Spinal cord (tissue), 10 donors: Measurements from ENCODE around the gene ADAT2. TPM values are rescaled to one million over a fixed set of nuclear protein-coding genes. Genes with fewer than 3 reads are reported as not detected.
"Not testable (repeated sequence)": the region's sequence is repeated elsewhere in the genome, so short reads cannot be mapped to it uniquely, and the experiment has no call there.

Source experiments
- DNase-seq, 6 donors: peaks; one replicate each; pipeline versions ENCODE4 v3.0.0 to v3.0.0-alpha.2; 2013 to 2015; ENCODE audit warnings: low spot score in 6 of 6, low read depth in 4 of 6
- H3K27ac ChIP-seq: one replicate; pipeline ENCODE4 v1.5.1; 2013; ENCODE audit warnings: low read depth, low read length, control low read depth
- H3K27me3 ChIP-seq: one replicate; pipeline ENCODE4 v1.6.1; 2013; ENCODE audit warnings: low read length; ENCODE audit not compliant: control insufficient read depth, insufficient read depth
- H3K36me3 ChIP-seq: one replicate; pipeline ENCODE4 v1.6.1; 2013; ENCODE audit warnings: low read length; ENCODE audit not compliant: control insufficient read depth, insufficient read depth
- H3K4me1 ChIP-seq: one replicate; pipeline ENCODE4 v1.6.1; 2013; ENCODE audit warnings: low read length; ENCODE audit not compliant: control insufficient read depth, insufficient read depth
- H3K4me3 ChIP-seq: one replicate; pipeline ENCODE4 v1.5.1; 2013; ENCODE audit warnings: low read depth, low read length, control low read depth
- H3K9me3 ChIP-seq: one replicate; pipeline ENCODE4 v1.6.1; 2013; ENCODE audit warnings: low read length; ENCODE audit not compliant: control insufficient read depth, insufficient read depth
- WGBS: methylation state at CpG from one replicate; pipeline ENCODE4 v1.1.5; 2013; ENCODE audit warnings: missing lambda C conversion rate; ENCODE audit not compliant: insufficient coverage; 5-methylcytosine and 5-hydroxymethylcytosine counted together
- polyA plus RNA-seq, 2 donors: library from polyadenylated mRNA; unstranded; fragments of 120-200 nt; gene quantifications; one replicate each; pipeline ENCODE4 v1.2.1, GENCODE V29; 2013; ENCODE audit not compliant: insufficient read length in 2 of 2
- total RNA-seq, 2 donors: library from RNA; depleted of rRNA in 1 of 2; stranded (reverse); fragments of 120-200 nt in 1 of 2; fragments of >200 nt in 1 of 2; gene quantifications; one replicate each; pipeline versions ENCODE4 v1.2.3 to v1.2.4, GENCODE V29; 2013 to 2014
- donor health status: healthy.

ADAT2 gene
- total and polyA plus RNA-seq, 4 donors = 4.6 to 7.1 (median 5.5) TPM

DNA sequence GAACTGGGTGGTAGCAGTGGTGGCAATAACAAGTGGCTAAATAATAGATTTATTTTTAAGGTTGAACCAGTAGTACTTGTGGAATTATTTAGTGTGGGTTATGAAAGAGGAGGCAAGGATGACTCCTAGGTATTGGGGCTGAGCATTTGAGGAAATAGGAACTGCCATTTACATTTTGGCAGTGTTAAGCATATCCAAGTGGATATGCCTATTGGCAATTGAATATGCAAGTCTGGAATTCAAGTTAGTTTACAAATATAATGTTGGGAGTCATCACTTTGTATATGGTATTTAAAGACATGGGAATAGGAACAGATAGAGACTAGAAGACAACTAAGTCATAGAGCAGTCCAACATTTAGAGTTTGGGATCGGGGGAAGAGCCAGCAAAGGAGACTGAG, 26.1 kb upstream of the ADAT2 start:
- 75% methylated on average over 1 of the region's 1 CpG for WGBS
- H3K36me3 ChIP-seq = peaks cover 19% of the 10 kb centered on the region
- H3K4me1 ChIP-seq = no peaks in the 10 kb centered on the region
- DNase-seq = no peak
- H3K9me3 ChIP-seq = no peaks in the 10 kb centered on the region
- no peak overlapping the region for H3K27ac ChIP-seq
- H3K27me3 ChIP-seq = no peaks in the 10 kb centered on the region
- H3K4me3 ChIP-seq = no peak overlapping the region

DNA sequence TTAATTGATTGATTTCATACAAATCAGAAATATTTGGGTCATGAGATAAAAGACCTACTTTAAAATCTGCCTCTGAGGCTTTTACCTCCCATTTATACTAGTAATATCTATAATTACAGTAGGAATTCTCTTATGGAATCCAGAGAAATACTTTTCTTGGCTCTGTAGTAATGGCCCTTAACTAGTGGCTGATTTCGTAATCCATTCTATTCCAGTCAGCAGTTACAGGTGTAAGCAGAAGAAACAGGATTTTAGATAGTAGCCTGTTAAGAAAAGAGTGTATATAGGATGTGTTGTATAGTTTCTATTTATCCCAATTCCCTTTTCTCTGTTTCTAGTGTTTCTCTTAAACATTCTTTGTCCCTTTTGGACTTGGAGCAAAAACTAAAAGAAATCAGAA, 21.3 kb upstream of the ADAT2 start:
- Histone ChIP-seq H3K27me3 (no peaks in the 10 kb centered on the region), H3K27ac (no peak overlapping the region), H3K9me3 (no peaks in the 10 kb centered on the region), H3K36me3 (peaks cover 15% of the 10 kb centered on the region), H3K4me3 (no peak overlapping the region), H3K4me1 (no peaks in the 10 kb centered on the region)
- WGBS = no CpG with 5 or more reads among the region's 1 CpG
- DNase-seq = no peak

DNA sequence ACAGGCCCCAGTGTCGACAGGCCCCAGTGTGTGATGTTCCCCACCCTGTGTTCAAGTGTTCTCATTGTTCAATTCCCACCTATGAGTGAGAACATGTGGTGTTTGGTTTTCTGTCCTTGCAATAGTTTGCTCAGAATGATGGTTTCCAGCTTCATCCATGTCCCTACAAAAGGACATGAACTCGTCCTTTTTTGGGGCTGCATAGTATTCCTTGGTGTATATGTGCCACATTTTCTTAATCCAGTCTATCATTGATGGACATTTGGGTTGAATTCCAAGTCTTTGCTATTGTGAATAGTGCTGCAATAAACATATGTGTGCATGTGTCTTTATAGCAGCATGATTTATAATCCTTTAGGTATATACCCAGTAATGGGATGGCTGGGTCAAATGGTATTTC, 18.3 kb upstream of the ADAT2 start:
- H3K36me3 ChIP-seq, H3K4me1 ChIP-seq, DNase-seq, H3K27me3 ChIP-seq, H3K27ac ChIP-seq, H3K9me3 ChIP-seq, H3K4me3 ChIP-seq: not testable (repeated sequence)
- WGBS = no CpG with 5 or more reads among the region's 2 CpGs

DNA sequence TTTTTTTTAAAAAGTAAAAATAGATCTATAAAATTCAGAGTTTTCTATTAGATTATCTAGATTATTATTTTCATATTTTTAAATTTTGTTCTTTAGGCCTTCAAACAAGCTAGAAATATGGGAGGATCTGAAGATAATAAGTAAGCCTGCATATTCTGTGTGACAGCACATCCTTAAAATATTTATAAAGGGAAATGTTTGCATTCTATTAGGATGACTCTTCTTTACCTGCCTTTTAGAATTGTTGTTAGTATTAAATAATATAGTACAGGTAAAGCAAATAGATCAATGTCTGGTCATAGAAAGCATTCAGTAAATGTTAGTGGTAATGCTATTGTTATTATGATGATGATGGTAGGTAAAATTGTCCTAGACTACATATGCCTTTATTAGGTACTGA, 17.5 kb upstream of the ADAT2 start:
- Histone ChIP-seq H3K4me3 (no peak overlapping the region), H3K36me3 (no peaks in the 10 kb centered on the region), H3K27ac (no peak overlapping the region), H3K9me3 (no peaks in the 10 kb centered on the region), H3K4me1 (no peaks in the 10 kb centered on the region), H3K27me3 (no peaks in the 10 kb centered on the region)
- DNase-seq = no peak

DNA sequence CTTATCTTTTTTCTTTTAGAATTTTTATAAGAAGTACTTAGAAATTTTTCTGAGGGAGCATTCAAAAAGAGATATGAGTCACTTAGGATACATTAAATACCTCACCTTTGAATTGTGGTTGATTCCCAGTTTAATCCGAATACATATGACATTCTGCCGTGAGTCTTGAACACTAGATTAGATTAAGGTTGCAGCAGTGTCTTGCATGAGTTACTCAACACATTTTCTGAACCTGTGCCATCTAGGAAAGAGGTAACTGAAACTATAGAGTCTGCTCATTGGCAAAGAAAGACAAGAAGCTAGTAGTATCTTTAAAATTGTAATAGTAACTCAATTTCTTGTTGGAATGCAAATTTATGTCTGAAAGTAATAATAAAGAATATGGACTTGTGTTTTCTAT, 15.1 kb upstream of the ADAT2 start:
- no peak for DNase-seq
- Histone ChIP-seq H3K4me1 (no peaks in the 10 kb centered on the region), H3K36me3 (peaks cover 7% of the 10 kb centered on the region), H3K27ac (no peak overlapping the region), H3K4me3 (no peak overlapping the region), H3K9me3 (no peaks in the 10 kb centered on the region), H3K27me3 (no peaks in the 10 kb centered on the region)
- WGBS = no CpG with 5 or more reads among the region's 2 CpGs

DNA sequence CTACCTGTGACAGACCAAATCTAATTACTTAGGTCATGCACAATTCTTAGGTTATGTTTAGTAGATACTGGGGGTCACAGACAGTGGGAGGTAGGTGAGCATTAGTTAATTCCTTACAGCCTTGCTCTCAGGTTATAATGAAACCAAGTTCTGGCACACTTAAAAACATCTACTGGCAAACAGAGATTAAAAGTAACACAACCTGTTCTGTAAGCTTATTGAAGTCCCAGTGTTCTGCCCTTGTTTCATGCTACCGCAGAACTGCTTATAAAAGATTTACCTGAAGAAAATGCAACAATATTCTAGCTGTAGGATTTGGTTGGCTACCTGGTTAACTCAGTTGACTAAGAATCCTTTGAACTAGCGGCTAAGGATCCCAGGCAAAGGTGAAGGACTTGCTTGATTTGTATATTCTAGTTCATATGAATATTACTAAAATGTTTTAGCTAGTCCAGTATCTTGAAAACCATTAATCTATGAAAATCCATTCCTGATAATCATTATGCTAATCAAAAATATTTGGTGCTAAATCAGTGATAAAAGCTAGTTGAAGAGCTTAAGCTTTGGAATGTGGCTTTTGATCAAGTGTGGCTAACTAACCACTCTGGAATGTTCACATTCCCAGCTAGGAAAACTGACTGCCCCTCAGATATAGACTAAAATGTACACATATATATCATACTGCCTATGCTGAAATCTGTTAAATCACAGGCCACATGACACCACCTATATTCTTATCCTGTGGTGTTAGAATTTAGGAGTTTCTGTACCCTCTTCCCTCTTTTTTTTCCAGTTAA, 7.3 kb upstream of the ADAT2 start:
- Histone ChIP-seq H3K27me3 (no peaks in the 10 kb centered on the region), H3K36me3 (peaks cover 7% of the 10 kb centered on the region), H3K9me3 (no peaks in the 10 kb centered on the region), H3K4me3 (no peak overlapping the region), H3K27ac (no peak overlapping the region), H3K4me1 (no peaks in the 10 kb centered on the region)
- no peak for DNase-seq
- WGBS = 83% methylated on average over 1 of the region's 2 CpGs

DNA sequence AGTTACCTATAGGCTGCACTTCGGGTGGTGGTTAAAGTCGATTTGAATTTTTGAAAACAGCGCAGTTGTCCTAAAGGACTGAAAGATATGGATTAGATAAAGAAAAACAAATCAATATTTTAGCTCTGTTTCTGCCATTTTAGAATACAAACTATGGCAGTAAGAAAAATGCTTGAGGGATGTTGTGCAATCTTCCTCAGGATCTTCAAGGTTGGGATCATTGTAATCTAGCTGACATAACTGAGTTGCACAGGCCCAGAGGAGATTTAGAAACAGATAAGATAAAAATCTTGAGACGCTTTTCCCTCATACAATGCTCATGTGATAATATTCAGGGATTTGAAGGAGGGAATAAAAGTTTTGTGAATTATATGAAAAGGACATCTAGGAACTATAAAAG, 1.0 kb upstream of the ADAT2 start:
- Histone ChIP-seq H3K27ac (no peak overlapping the region), H3K4me1 (no peaks in the 10 kb centered on the region)

DNA sequence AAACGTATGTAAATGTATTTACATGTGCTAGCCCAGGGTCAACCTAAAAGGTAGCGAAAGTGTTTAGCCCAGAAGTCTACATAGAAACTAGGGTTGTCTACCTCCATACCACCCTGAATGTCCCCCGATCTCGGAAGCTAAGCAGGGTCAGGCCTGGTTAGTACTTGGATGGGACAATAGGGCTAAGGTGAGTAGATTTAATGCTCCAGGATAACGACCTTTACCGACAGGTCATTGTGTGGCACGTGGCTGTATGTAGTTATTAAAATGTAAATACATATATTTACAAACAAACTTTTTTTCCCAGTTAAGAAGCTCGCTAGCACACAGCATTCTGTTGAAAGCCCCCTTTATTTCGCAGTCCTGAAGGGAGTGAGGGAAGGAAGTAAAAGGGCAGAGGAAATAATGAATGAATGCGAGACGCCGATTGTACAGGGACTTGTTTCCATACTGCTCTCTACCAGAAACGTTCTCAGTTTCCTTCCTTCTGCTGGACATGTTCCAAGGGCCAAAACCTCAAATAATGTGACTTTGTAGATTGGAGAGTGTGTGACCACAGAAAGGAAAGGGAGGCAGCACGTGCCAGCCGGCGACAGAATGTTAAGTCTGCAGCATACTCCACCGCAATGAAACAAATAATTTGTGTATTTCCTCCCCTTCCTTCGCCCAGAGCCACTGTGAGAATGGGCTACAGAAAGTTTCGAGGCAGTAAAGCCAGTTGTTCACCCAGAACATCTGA, 612 bp downstream of the ADAT2 start:
- Histone ChIP-seq H3K36me3 (no peaks in the 10 kb centered on the region), H3K27ac (peak overlapping the region; percentile 84), H3K27me3 (no peaks in the 10 kb centered on the region), H3K4me3 (peak overlapping the region; percentile 78), H3K4me1 (no peaks in the 10 kb centered on the region), H3K9me3 (no peaks in the 10 kb centered on the region)
- peak in 4 of 6 donors; percentile 8 to 64 (median 40) for DNase-seq
- WGBS = 0% methylated on average over 1 of the region's 19 CpGs

More for the DNA sequence above, 1.0 kb upstream of the ADAT2 start:
- no peak for DNase-seq
- Histone ChIP-seq H3K36me3 (no peaks in the 10 kb centered on the region), H3K9me3 (no peaks in the 10 kb centered on the region), H3K27me3 (no peaks in the 10 kb centered on the region), H3K4me3 (peak overlapping the region; percentile 78)
- WGBS = no CpG with 5 or more reads among the region's 4 CpGs

DNA sequence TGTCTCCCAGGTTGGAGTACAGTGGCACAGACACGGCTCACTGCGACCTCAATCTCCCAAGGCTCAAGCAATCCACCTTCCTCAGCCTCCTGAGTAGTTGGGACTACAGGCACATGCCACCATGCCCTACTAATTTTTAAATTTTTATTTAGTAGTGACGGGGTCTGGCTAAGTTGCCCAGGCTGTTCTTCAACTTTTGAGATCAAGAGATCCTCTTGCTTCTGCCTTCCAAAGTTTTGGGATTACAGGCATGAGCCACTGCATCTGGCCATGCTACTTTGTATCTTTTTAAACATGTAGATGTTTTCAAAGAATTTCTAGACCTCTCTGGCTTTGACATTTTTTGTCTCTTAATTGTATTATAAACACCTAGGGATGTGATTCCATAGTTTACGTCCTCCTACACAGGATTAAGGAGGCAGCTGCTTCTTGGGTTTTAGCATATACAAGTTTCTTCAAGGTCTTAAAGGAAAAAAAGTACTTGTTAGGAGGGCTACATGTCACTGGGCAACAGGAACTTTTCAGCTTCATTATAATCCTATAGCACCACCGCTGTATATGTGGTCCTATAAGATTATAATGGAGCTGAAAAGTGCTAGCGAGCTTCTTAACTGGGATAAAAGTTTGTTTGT, 1.3 kb downstream of the ADAT2 start:
- Histone ChIP-seq H3K27me3 (no peaks in the 10 kb centered on the region), H3K9me3 (no peaks in the 10 kb centered on the region), H3K36me3 (no peaks in the 10 kb centered on the region), H3K4me1 (no peaks in the 10 kb centered on the region), H3K27ac (no peak overlapping the region), H3K4me3 (peak overlapping the region; percentile 78)
- 92% methylated on average over 2 of the region's 6 CpGs for WGBS
- no peak for DNase-seq
